ENCODE measurements around the gene TBC1D24.

TBC1D24 gene

GRCh38 chr16:2450975-2451381 lies 23.9 kb upstream of the TBC1D24 start:
- no peak for DNase-seq

- DNase-seq, result no peak
These were observed 23.0 kb upstream of the TBC1D24 start for GRCh38 chr16:2451851-2452320.

DNA sequence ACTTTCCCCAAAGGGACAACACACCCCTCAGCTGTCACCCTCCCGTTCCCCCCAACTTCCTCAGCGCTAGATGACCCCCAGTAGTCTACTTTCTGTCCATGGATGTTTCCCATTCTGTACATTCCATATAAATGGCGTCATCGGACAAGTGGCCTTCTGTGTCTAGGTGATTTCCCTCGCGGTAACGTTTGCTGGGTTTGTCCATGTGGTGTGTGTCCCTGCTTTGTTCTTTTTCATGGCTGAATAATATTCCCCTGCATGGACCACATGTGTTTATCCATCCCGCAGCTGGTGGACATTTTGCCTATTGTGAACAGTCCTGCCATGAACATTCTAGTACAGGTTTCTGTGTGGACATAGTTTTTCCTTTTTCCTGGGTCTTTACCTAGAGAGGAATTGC lies 22.3 kb upstream of the TBC1D24 start:
- no peak for DNase-seq

DNA sequence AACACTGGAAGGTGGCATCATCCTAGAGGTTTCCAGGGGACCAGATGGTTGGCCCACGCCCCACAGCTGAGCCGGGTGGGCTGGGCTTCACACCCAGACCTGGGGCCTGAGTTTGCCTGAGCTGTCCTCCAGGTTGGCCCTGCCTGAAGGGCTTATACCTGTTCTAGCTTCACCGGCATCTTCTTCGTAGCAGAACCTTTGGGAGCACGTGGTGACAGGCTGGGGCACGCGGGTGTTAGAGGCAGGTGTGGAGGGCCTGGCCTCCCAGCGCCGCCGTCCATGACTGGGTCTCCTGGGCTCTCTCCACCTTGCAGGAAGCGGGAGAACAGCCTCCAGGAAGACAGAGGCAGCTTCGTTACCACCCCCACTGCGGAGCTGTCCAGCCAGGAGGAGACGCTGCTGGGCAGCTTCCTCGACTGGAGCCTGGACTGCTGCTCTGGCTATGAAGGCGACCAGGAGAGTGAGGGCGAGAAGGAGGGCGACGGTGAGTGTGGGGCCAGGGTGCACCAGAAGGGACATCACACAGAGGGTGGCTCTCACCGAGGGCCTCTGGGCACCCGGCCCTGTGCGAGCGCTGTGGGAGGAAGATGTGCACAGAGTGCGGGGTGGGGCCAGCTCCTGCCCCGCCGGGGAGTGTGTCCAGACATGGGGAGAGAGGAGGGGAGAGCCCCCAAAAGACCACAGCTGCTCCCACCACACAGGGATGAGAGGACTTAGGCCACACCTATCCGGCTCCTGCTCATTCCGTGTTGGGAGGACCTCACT lies 19.7 kb upstream of the TBC1D24 start:
- no peak for DNase-seq

DNA sequence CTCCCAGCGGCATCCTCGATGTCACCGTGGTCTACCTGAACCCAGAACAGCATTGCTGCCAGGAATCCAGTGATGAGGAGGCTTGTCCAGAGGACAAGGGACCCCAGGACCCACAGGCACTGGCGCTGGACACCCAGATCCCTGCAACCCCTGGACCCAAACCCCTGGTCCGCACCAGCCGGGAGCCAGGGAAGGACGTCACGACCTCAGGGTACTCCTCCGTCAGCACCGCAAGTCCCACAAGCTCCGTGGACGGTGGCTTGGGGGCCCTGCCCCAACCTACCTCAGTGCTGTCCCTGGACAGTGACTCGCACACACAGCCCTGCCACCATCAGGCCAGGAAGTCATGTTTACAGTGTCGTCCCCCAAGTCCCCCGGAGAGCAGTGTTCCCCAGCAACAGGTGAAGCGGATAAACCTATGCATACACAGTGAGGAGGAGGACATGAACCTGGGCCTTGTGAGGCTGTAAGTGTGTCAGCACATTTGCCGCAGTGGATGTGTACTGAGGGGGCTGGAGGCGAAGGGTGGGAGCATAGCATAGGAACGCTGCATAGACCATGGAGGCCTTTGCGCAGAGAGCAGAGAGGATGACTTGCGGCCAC lies 18.3 kb upstream of the TBC1D24 start:
- DNase-seq, result no peak

DNA sequence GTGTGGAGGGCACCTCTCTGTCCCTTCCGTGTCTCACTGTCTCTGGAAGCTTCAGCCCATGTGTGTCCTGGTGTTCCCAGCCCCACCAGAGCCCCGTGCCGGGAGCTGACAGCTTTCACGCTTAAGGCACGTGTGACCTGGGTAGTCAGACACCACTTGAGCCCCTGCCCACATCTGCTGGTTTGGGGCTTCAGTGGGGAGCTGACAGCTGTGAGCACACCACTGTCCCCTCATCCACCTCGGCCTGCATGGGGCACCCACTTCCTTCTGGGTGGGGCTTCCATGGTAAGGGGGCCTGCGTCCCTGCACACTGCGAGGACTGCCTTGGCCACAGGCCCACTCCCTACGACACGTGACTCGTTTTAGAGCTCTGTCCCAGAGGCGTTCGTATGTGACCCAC lies 17.7 kb upstream of the TBC1D24 start:
- DNase-seq, result no peak

- DNase-seq, result no peak
These were observed 17.0 kb upstream of the TBC1D24 start for GRCh38 chr16:2457946-2458345.

GRCh38 chr16:2458887-2459646 lies 15.9 kb upstream of the TBC1D24 start:
- no peak for DNase-seq

GRCh38 chr16:2459647-2460390 lies 15.1 kb upstream of the TBC1D24 start, which contains the start of gene TEDC2:
TEDC2 (plus strand) TSS chr16:2460109; CDS start chr16:2460145, 36 bp downstream.
- DNase-seq, result peak; percentile 98

DNA sequence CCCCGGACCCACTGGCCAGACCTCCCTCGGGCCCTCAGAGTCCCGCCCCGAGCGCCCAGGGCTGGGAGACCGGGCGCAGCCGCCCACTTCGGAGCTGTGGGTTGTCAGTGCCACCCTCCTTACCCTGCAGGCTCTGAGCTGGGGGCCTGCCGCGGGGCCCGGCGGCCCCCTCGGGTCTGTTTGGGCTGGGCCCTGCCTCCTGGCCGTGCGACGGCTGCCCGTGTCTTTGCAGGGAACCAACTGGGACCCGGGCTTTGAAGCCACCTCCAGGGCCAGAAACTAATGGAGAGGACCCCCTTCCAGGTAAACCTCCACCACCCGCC lies 14.6 kb upstream of the TBC1D24 start:
- no peak for DNase-seq

GRCh38 chr16:2460916-2461315 lies 14.0 kb upstream of the TBC1D24 start:
- DNase-seq, result no peak

- no peak for DNase-seq
These were observed 12.7 kb upstream of the TBC1D24 start for GRCh38 chr16:2462031-2462866.

- DNase-seq, result no peak
These were observed 10.6 kb upstream of the TBC1D24 start for GRCh38 chr16:2464333-2464732.

GRCh38 chr16:2465653-2466415 lies 9.1 kb upstream of the TBC1D24 start:
- DNase-seq, result no peak

DNA sequence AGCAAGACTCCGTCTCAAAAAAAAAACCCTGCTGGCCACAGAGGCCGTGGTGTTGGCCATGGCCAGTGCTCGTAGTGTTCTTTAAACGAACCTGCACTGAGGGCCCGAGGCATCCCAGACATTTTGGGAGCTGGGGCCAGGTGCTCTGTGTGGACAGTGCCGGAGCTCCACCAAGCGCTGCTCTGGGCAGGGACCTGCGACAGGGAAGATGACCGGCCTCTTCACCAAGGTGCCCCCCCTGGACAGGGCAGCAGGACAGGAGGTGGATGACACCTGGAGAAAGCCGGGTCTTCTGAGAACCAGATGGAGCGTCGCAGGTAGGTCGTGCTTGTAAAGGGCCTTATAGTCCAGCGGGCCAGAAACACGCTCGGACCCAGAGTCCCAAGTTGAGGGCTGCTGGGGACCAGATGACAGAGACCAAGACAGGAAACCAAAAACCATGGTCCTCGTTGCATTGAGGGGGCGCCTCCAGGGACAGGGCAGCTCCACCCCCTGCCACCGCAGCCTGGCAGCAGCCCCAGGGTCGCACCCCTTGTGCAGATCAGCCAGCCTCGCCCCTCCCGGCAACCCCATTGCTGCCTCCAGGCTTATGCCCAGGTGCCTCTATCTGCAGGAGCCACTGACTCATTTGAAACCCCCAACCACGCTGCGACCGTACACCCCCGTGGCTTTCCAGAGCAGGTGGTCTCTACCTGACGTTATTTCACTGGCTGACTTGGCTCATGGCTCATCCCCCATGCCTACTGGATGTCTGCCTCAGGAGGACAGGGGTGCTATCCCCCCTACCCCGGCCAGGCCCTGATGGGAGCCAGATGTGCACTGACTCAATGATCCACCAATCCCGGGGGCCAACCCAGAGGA lies 8.0 kb upstream of the TBC1D24 start:
- DNase-seq, result no peak

DNA sequence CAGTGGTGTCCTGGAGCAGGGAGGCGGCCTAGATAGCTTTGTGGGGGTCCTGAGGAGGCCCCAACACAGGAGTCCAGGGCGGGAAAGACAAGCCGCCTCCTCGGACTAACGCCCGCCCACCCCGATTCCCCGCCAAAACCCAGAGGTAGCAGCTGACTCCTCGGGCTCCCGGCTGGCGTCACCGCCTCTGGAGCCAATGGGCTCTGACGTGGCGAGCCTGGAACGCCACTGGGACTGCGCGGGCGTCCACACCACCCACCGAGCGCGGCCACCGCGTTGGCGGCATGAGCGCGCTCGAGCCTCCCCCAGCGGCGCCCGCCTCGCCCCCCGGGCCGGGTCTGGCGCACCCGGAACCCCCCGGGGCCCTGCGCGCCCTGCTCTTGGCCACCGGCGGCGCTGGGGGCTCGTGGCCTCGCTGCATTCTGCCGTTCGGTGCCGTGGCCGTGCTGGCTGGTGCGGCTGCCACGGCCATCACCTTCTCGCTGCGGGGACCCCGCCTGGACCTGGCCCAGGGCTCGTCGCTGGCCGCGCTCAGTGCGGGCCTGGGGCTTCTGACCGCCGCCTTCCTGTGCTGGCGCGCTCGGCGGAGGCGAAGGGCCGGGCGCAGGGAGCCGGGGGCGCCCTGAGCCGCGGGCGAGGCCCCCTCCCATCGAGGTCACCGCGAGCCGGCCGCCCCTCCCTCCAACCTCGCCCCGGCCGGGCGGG lies 7.2 kb upstream of the TBC1D24 start:
- DNase-seq, result no peak

GRCh38 chr16:2468233-2468724 lies 6.6 kb upstream of the TBC1D24 start:
- DNase-seq, result no peak

DNA sequence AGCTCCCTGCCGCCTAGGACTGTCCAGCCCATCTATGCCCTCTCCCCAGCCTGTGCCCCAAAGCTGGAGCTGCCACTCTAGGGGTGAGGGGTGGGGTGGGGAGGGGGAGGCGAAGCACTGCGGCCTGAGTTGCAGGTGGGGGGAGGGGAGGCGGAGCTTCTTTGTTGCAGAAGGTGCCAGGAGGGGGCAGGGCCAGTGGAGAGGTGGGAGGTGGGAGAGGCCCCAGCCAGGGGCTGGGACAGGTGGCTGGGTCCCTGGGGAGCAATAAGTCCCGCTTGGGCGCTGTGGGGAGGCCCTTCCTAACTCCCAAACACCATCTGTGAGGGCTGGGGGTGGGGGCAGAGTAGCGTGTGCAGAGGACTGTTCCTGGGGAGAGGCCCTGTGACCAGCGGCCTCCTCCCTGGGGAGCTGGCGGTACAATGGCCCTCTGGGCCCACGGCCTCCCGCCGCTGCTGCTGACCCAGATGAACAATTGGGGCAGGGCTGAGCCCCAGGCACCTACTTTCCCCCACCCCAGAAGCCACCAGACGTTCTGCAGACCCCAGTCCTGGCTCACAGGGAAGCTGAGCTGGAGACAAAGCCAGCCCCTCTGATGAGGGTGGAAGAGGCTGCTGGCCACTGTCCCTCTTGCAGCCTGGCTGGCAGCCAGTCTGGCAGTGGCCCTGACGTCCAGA lies 6.1 kb upstream of the TBC1D24 start:
- DNase-seq, result no peak
